ENCODE results near the gene DNAH11. TPM values are rescaled to one million over a fixed set of nuclear protein-coding genes. Genes with fewer than 3 reads are reported as not detected.

Gene DNAH11
- total RNA-seq, 1 donor from 2014 or later: 3.4 TPM

DNA sequence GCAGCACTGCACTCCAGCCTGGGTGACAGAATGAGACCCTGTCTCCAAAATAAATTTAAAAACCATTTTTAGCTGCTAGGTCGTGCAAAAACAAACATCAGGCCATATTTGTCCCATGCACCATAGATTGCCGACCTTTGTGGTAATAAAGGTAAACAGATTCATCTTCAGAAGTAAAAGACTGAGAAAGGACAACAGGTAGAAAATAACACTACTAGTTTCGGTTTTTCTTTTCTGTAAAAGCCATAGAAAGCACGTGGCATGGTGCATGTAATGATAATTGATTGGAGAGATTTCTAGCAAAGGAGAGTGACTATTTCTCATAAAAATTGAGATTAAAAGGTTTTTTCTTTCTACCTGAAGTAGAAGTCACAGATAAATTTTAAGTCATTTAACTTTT lies 93.9 kb downstream of the DNAH11 start:
- ATAC-seq: no peak

GRCh38 chr7:21639206-21639868 lies 96.5 kb downstream of the DNAH11 start:
- no peaks in the 10 kb centered on the region for H3K36me3 ChIP-seq
- H3K27me3 ChIP-seq: no peaks in the 10 kb centered on the region
- TF ChIP-seq, protein P1, sequence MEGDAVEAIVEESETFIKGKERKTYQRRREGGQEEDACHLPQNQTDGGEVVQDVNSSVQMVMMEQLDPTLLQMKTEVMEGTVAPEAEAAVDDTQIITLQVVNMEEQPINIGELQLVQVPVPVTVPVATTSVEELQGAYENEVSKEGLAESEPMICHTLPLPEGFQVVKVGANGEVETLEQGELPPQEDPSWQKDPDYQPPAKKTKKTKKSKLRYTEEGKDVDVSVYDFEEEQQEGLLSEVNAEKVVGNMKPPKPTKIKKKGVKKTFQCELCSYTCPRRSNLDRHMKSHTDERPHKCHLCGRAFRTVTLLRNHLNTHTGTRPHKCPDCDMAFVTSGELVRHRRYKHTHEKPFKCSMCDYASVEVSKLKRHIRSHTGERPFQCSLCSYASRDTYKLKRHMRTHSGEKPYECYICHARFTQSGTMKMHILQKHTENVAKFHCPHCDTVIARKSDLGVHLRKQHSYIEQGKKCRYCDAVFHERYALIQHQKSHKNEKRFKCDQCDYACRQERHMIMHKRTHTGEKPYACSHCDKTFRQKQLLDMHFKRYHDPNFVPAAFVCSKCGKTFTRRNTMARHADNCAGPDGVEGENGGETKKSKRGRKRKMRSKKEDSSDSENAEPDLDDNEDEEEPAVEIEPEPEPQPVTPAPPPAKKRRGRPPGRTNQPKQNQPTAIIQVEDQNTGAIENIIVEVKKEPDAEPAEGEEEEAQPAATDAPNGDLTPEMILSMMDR (IDR thresholded peaks at IDR 0.05): no peak
- intact Hi-C loops (cut with DNase I): no loop called here
- no peak overlapping the region for H3K4me3 ChIP-seq
- DNase-seq (no peak), ATAC-seq (no peak)
- H3K27ac ChIP-seq: no peak overlapping the region
- H3K9me3 ChIP-seq: no peaks in the 10 kb centered on the region
- no peaks in the 10 kb centered on the region for H3K4me1 ChIP-seq

More for the DNA sequence above, 93.9 kb downstream of the DNAH11 start:
- TF ChIP-seq, protein P1 (IDR thresholded peaks at IDR 0.05): no peak
- H3K27me3 ChIP-seq: no peaks in the 10 kb centered on the region
- no peak overlapping the region for H3K27ac ChIP-seq
- no peak overlapping the region for H3K4me3 ChIP-seq
- no peak for DNase-seq
- no peaks in the 10 kb centered on the region for H3K4me1 ChIP-seq
- H3K36me3 ChIP-seq: no peaks in the 10 kb centered on the region
- H3K9me3 ChIP-seq: no peaks in the 10 kb centered on the region
- intact Hi-C loops (cut with DNase I): no loop called here

DNA sequence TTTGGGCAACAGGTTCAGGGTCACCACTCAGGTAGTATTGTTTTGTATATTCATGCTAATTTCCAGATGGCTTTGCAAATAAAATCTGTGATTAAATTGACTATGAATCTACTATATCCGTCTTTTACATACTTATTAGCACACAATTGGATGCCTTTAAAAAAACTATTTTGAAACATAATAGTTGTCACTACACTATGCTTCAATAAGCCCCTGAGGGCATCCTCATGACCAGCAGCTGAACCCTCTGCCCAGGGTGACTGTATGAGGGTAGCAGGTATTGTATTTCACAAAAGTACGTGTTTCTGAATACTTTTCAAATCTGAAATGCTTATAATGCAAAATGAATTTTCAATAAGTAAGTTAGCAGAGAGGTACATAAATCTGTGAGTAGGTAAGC lies 97.3 kb downstream of the DNAH11 start:
- Histone ChIP-seq H3K27ac (no peak overlapping the region), H3K36me3 (no peaks in the 10 kb centered on the region), H3K4me3 (no peak overlapping the region), H3K9me3 (no peaks in the 10 kb centered on the region), H3K4me1 (no peaks in the 10 kb centered on the region), H3K27me3 (peaks cover 5% of the 10 kb centered on the region)
- TF ChIP-seq, protein P1 (IDR thresholded peaks at IDR 0.05): no peak
- intact Hi-C loops (cut with DNase I): no loop called here
- DNase-seq (no peak), ATAC-seq (no peak)

- TF ChIP-seq, protein P1 (IDR thresholded peaks at IDR 0.05): no peak
- no peaks in the 10 kb centered on the region for H3K9me3 ChIP-seq
- ATAC-seq: no peak
- no peak for DNase-seq
- no peaks in the 10 kb centered on the region for H3K4me1 ChIP-seq
- H3K36me3 ChIP-seq: no peaks in the 10 kb centered on the region
- no peak overlapping the region for H3K27ac ChIP-seq
- H3K27me3 ChIP-seq: peaks cover 5% of the 10 kb centered on the region
- intact Hi-C loops (cut with DNase I): no loop called here
- no peak overlapping the region for H3K4me3 ChIP-seq
Observed at GRCh38 chr7:21641546-21641945, 98.7 kb downstream of the DNAH11 start.

- TF ChIP-seq, protein P1 (IDR thresholded peaks at IDR 0.05): no peak
- no peak overlapping the region for H3K4me3 ChIP-seq
- DNase-seq: no peak
- peaks cover 5% of the 10 kb centered on the region for H3K27me3 ChIP-seq
- no peaks in the 10 kb centered on the region for H3K9me3 ChIP-seq
- H3K4me1 ChIP-seq: no peaks in the 10 kb centered on the region
- H3K27ac ChIP-seq: no peak overlapping the region
- H3K36me3 ChIP-seq: no peaks in the 10 kb centered on the region
- intact Hi-C loops (cut with DNase I): no loop called here
- ATAC-seq: no peak
Observed at GRCh38 chr7:21642422-21642821, 99.6 kb downstream of the DNAH11 start.

DNA sequence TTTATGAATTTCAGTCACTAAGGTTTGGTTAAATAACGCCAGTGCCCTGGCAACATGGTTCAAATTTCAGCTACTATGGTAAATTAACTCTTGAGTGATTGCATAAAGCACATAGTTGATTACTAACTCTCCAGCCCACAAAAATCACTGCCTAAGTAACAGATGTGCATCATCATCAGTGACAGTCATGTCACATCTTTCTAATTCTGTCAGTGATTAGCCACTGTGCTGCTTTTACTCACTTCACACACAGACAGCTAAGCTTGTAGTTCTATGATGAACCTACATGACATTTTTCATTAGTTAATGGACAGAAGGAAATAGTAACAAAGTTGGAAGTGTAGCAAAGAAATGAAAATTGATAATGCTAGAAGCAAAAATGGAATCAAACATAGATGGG lies 108.9 kb downstream of the DNAH11 start:
- no peak for ATAC-seq

More for the DNA sequence above, 108.9 kb downstream of the DNAH11 start:
- no peaks in the 10 kb centered on the region for H3K27me3 ChIP-seq
- no peak overlapping the region for H3K27ac ChIP-seq
- intact Hi-C loops (cut with DNase I): no loop called here
- no peaks in the 10 kb centered on the region for H3K36me3 ChIP-seq
- no peaks in the 10 kb centered on the region for H3K9me3 ChIP-seq
- DNase-seq: no peak
- H3K4me3 ChIP-seq: no peak overlapping the region
- no peaks in the 10 kb centered on the region for H3K4me1 ChIP-seq
- TF ChIP-seq, protein P1 (IDR thresholded peaks at IDR 0.05): no peak

Measured in upper lobe of right lung (tissue), 1 donor.